Activated T-helper 1 cell treated with Interleukin-2 at 50 U/mL for 16 hours (primary cell): ENCODE measurements around the gene NUDT11.
"Not testable (repeated sequence)": the region's sequence is repeated elsewhere in the genome, so short reads cannot be mapped to it uniquely, and the experiment has no call there.

ENCODE experiments used
- DNase-seq: peaks from one replicate; pipeline ENCODE4 v3.0.0-alpha.2; 2020; ENCODE audit warnings: low read depth

Gene NUDT11

DNA sequence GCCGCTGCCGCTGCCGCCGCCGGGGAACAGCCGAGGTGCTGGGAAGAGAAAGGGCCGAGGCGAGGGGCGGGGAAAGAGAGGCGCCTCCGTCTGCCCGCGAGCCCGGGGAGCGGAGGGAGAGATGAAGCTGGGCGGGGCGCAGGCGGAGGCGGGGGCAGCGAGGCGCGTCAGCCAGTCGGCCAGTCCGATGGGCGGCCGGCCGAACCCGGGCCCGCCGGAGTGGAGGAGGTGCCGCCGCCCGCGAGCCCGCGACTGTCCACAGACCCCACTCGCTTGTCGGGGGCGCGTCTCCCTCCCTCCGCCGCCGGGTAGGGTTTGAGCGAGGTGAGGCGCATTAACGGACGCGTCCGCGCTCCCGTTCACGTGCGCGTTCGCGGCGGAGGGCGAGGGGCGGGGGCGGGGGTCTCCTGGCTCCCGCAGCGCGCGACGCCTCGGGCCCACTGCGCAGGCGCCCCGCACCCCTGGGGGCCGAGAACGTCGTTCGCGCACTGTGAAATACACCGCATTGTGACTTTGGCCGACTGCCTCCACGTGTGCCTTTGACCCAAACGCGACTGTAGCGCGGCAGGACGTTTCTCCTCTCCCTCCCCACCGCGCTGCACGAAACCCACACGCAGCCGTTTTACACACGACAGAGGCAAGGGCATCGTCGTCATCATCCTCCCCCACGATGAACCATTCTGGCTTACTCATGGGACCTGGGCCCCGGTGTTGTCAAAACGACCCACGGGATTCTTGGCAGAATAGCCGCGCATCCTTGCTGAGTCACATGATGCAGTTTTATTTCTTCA lies at the start of gene NUDT11:
NUDT11 (minus strand) TSS at position 92 of the 791 bp plus-strand sequence. CDS start 148 bp downstream, outside the sequence.
- no peak for DNase-seq

DNA sequence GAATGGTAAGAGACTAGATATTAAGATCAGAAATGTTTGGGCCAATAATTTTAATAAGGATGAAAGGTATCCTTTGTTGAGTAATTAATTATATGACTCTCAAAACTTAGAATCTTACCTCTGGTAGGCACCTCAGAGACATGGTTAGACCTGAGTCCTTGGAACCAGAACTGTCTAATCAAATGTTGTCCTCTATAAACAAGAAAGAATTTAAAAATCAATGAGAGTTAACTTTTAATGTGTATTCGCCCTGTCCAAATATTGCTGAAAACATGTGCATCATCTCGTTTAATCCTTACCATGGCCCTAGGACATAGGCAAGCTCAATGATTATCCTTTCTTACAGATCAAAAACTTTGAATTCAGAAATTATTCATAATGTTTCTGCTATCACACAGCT lies 24.0 kb upstream of the NUDT11 start:
- DNase-seq: no peak

GRCh38 chrX:51519131-51519530 lies 22.7 kb upstream of the NUDT11 start:
- not testable (repeated sequence) for DNase-seq

GRCh38 chrX:51507551-51507950 lies 11.2 kb upstream of the NUDT11 start:
- DNase-seq: no peak

DNA sequence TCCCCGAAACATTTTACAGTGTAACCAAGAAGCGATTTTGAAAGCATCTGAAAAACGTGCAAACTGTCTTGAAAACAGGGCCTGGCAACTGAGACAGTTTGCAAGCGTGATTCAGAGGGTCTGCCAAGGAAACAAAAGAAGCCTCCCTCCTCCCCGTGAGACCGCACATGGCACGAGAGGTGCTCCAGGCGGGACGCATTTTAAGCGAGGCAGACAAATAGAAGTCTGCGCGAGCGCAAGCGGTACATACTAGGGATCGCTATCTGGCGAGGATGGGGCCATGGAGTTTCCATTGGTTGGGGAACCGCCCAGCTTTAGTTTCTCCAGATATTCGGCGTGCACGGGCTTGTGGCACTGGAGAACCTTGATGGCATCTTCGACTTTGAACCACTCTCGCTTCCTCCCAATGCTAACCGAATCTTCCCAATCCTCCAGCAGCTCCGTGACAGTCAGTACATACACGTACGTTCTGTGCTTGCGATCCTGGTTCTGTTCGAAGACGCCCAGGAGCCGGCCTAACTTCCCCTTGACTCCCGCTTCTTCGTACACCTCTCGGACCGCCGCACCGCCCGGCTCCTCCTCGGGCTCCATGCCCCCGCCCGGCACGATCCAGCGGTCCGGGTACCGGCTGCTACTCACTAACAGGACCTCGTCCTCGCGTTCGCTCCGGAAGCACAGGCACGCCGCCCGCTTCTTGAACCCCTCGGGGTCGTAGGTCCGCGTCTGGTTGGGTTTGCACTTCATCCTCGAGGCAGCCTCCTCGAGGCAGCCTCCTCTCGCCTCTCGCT lies 497 bp downstream of the NUDT11 start:
- not testable (repeated sequence) for DNase-seq

GRCh38 chrX:51494409-51494808 lies 2.0 kb downstream of the NUDT11 start:
- DNase-seq: no peak

DNA sequence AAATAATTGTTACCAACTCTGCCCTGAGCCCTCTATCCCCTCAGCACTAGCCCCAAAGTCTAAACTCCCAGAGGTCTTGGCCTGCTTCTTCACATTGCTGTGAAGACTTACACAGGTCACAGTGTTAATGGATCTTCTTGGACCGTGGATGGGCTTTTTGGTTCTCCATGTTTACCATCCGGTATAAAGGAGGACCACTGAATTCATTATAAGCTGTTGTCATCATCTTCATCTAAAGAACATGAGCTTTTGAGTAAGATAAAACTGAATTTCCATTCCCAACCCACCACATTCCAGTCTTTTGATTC lies 8.5 kb downstream of the NUDT11 start:
- DNase-seq: no peak

DNA sequence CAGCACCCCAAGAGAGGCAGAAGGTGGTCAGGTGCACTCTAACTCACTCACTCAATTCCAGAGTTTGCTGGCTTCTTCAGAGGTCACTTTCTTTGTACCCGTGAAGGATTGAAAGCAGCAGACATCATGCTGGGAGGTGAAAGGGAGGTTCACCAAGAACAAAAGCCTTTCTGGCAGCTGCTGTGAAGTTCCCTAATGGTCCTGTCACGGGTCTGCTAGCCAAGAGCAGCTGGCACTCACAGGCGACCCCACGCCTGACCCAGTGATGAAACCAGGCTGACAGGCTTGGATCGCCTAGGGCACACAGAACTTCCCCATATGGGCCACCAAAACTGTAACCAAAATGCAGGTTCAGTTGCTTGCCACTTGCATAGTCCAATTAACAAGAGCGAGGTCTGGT lies 11.8 kb downstream of the NUDT11 start:
- no peak for DNase-seq

- DNase-seq: not testable (repeated sequence)
Observed at GRCh38 chrX:51482411-51482810, 14.0 kb downstream of the NUDT11 start.

GRCh38 chrX:51476930-51477329 lies 19.5 kb downstream of the NUDT11 start:
- DNase-seq: no peak

DNA sequence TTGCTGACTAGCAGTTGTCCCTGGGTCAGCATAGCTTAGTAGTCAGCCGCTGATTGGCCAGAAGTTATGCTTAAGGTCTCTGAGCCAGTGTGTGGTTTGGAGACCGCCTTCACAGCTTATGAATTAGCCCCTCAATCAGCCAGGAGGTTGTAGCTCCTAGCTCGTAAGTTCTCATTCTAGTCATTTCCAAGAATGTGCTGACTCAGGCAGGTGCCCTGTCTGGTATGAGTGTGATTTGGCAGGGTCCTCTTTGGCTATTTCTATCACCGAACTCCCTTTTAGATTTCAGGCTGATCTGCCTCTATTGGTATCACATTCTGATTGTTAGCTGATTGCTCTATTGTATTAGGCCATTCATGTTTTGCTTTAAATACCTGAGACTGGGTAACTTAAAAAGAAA lies 33.1 kb downstream of the NUDT11 start:
- DNase-seq: no peak

DNA sequence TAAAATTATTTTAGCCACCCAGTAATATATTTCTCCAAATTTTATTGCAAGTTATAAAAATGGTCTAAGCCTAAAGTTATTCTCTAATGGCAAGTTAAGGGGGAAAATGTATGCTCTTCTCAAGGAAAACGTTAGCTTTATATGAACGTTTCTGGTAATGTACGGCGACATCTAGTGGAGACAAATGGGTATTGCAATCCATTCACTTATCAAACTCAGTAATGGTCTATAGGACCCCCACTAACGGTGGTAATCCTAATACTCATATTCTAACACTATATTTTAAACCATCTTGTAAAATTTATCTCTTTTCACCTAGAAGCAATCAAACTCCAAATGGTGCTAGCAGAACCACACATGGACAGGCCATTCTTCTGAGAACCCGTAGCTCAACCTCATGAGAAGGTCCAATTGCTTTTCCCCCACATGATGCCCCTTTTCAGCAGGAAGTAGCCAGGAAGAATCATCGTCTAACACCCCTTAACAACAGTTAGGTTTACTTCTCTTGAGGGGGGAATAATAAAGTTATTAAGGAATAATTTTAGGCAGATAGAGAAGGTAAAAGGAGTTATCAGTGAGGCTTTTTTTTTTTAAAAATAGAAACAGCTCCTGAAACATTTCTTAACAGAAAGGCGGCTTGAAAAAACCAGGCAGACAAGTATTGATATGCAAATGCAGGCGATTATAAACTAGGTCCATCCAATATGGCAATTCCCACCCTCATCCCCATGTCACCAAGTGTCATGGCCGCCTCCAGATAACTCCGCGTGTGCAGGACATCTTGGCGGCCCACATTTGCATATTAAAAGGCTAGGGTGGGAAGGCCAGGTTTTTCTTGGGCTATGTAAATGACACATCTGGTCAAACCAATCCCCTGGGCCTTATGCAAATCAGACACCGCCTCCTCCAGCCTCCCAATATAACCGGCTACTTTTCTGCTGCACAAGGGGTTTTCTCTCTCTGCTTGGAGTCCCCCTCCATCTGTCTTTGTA lies 35.0 kb downstream of the NUDT11 start:
- DNase-seq: no peak

DNA sequence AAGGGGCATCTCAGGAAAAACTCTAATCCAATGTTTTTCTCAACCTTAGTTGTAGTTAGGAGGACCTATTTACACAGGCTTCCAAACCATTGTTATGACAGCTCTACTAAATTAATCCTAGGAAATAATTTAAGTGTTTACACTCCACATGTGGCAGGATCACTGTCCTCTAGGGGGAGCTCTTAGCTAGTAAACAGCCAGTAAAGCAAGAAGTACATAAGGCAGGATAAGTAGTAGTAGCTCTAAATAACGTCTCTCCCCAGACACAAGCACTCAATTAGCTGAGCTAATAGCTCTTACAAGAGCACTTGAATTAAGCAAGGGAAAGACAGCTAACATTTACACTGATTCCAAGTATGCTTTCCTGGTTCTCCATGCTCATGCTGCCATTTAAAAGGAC lies 37.3 kb downstream of the NUDT11 start:
- DNase-seq: no peak

DNA sequence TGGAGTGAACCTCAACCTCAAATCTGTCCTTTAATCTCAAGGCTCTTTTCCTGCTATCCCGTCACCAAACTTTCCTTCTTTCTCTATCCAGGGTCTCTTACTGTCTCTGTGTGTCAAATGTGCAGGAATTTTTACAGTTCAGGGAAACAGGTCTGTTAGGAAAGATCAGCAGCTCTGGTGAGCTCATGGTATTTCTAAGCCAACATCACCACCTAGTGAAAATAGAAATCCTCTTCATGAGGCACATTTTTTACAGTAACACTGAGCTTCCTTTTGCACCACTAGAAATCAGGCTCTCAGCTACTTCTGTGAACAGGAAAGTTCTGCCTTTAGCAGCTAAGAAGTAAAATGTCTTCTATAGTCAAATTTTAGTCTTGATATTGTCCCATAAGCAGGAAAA lies 39.6 kb downstream of the NUDT11 start:
- no peak for DNase-seq

DNA sequence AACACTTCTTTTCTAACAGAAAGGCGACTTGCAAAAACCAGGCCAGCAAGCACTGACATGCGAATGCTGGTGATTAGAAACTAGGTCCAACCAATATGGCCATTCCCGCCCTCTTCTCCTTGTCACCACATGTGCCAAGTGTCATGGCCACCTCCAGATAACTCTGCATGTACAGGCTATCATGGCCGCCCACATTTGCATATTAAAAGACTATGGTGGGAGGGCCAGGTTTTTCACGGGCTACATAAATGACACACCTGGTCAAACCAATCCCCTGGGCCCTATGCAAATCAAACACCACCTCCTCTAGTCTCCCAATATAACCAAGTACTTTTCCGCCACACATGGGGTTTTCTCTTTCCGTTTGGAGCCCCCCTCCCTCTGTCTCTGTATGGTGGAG lies 40.1 kb downstream of the NUDT11 start:
- no peak for DNase-seq

DNA sequence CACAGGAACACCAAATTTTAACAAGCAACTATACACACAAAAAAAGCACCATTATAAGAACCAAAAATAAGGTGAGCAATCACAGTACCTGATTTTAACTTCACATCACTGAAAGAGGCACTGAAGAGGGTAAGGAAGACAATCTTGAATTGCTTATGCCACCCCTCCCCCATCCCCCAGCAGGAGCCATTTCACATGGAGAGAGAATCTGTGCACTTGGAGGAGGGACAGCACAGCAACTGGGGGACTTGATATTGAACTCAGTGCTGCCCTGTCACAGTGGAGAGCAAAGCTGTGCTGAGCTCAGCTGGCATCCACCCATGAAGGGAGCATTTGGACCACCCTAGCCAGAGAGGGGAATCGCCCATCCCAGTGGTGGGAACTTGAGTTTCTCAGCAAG lies 56.0 kb downstream of the NUDT11 start:
- DNase-seq: no peak
